Measurements from ENCODE around the gene FGF5.

The FGF5 gene

DNA sequence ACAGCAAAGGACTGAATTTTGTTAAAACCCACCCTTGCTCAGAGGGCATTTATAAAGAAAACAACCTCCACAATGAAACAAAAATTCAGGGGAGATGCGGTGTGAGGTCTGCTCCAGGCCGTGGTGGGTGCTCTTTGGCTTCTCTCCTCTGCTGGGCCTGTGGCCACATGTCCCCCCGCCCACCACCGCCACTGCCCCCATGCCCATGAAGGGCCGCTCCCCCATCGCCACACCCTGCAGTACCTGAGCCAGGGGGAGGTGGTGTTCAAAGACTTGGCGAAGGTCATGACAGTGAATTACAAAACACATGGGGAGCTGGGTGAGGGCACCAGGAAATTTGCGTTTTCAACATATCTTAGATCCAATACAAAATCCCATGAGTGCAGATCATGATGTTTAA, 54.9 kb downstream of the FGF5 start:
- DNase-seq (ENCODE audit: low spot score) = no peak
- ChIA-PET CTCF (interaction anchor here (0.8 kb wide), 1 partner anchor 404 kb away, joined by 3 read pairs; no protein-coding TSS in a partner anchor), POLR2A (ENCODE audit: low non-redundant PET) (no interaction called here)
- no peak overlapping the region for H3K27ac ChIP-seq
- TF ChIP-seq, protein P1, sequence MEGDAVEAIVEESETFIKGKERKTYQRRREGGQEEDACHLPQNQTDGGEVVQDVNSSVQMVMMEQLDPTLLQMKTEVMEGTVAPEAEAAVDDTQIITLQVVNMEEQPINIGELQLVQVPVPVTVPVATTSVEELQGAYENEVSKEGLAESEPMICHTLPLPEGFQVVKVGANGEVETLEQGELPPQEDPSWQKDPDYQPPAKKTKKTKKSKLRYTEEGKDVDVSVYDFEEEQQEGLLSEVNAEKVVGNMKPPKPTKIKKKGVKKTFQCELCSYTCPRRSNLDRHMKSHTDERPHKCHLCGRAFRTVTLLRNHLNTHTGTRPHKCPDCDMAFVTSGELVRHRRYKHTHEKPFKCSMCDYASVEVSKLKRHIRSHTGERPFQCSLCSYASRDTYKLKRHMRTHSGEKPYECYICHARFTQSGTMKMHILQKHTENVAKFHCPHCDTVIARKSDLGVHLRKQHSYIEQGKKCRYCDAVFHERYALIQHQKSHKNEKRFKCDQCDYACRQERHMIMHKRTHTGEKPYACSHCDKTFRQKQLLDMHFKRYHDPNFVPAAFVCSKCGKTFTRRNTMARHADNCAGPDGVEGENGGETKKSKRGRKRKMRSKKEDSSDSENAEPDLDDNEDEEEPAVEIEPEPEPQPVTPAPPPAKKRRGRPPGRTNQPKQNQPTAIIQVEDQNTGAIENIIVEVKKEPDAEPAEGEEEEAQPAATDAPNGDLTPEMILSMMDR (conservative IDR thresholded peaks at IDR 0.05; ENCODE audit: low read depth) = no peak

DNA sequence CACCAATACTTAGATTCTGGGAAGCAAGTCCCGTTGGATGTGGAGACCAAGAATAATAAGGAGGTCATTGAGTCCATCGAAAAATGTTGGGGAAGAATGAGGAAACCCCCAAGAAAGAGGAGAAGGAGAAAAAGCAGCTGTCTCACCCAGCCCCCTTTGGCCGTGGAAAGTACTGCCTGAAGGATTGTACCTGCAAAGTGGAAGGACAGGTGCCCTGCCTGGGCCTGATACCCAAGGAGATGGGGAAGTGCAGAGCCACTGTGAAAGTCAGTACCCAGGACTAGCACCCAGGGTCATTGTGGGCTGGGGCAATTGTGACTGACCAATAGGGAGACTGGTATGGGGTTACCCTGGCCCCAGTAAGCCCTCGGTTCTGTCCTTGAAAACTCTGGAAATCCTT, 55.3 kb downstream of the FGF5 start:
- CTCF ChIA-PET = interaction anchor here (0.8 kb wide), 1 partner anchor 404 kb away, joined by 3 read pairs; no protein-coding TSS in a partner anchor
- H3K27ac ChIP-seq = no peak overlapping the region
- DNase-seq (ENCODE audit: low spot score) = no peak
- POLR2A ChIA-PET (ENCODE audit: low non-redundant PET) = no interaction called here
- TF ChIP-seq, protein P1 (conservative IDR thresholded peaks at IDR 0.05; ENCODE audit: low read depth) = no peak

DNA sequence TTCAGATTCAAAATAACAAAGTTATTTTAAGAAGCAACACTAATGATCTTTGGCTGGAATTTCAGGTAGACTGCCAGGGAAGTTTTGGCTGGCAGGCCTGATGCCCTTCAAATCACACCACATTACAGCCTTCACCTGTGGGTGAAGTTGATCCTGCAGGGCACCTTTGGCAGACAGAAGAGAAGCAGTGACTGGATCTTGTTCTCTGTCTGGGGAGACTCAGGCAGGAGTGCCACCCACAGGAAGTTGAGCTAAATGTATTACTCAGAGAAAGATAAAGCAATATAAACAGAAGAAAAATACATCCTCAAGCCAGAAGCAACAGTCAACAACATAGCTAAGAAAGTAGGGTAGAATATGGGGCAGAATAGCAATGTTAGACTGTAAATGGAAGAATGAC, 56.3 kb downstream of the FGF5 start:
- no peak overlapping the region for H3K27ac ChIP-seq
- TF ChIP-seq, protein P1 (conservative IDR thresholded peaks at IDR 0.05; ENCODE audit: low read depth) = no peak
- POLR2A ChIA-PET (ENCODE audit: low non-redundant PET) = no interaction called here
- CTCF ChIA-PET = interaction anchor here (0.5 to 1.2 kb wide), 11 partner anchors 12 to 120 kb away, joined by 3 to 19 read pairs (median 4); partner anchors contain the start of genes CFAP299 and FGF5
- DNase-seq (ENCODE audit: low spot score) = peak; percentile 59

DNA sequence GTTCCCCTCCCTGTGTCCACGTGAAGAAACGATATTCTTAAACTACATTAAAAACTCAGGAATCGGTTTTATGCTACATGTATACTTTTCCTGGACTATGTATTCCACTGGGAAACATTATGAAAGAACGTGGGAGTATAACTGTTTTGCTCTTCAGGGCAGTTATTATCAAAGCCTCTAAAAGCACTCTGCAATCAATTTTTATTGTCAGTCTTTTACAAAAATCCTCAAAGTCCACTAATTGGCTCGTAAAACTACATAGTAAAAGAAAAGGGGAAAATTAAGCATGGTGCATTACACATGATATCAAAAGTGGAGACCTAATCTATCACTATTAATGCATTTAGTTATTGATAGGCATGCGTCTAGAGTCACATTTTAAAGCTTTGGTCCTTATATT, 57.7 kb downstream of the FGF5 start:
- POLR2A ChIA-PET (ENCODE audit: low non-redundant PET) = no interaction called here
- CTCF ChIA-PET = interaction anchor here (0.5 kb wide), 1 partner anchor 64 kb away, joined by 3 read pairs; no protein-coding TSS in a partner anchor
- no peak for DNase-seq (ENCODE audit: low spot score)
- TF ChIP-seq, protein P1 (conservative IDR thresholded peaks at IDR 0.05; ENCODE audit: low read depth) = no peak
- no peak overlapping the region for H3K27ac ChIP-seq

DNA sequence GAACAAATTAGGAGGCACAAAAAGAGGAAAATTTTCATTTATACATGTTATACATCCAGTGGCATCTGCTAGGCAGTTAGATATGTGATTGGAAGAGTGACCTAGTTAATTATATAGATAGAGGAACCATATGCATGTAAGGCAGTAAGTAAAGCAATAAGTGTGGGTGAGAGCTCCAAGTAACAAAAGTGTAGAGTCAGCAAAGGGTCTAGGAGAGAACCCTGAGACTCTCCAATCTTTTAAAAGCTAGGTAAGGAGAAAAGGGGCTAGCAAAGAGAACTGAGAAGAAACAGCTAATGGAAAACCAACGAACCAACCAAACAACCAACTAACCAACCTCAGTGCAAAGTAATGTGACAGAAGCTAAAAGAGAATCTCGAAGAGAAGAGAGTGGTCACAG, 65.2 kb downstream of the FGF5 start:
- POLR2A ChIA-PET (ENCODE audit: low non-redundant PET) = no interaction called here
- TF ChIP-seq, protein P1 (conservative IDR thresholded peaks at IDR 0.05; ENCODE audit: low read depth) = no peak
- no peak overlapping the region for H3K27ac ChIP-seq
- no peak for DNase-seq (ENCODE audit: low spot score)
- CTCF ChIA-PET = no interaction called here

DNA sequence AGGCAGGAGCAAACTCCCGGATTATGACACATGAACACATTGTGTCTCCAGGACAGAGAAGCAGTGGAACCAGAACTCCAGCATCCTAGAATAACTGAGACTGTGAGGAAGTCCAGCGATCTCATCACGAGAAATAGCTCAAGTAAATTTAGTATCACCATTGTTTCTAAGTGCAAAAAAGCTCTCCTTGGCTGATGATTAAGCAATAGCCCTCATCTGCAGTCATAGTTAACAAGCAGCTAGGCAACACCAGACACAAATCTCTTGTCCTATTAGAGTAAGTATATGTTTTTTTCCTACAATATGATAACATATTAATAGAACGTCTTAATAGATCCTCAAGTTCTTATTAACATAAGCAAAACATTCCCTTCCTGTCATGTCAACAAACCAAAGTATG, 66.7 kb downstream of the FGF5 start:
- POLR2A ChIA-PET (ENCODE audit: low non-redundant PET) = no interaction called here
- CTCF ChIA-PET = interaction anchor here (0.6 kb wide), 1 partner anchor 112 kb away, joined by 4 read pairs; no protein-coding TSS in a partner anchor

More for the DNA sequence above, 66.7 kb downstream of the FGF5 start:
- DNase-seq (ENCODE audit: low spot score) = no peak
- no peak overlapping the region for H3K27ac ChIP-seq
- TF ChIP-seq, protein P1 (conservative IDR thresholded peaks at IDR 0.05; ENCODE audit: low read depth) = no peak

Data from RWPE1 (cell line).